ENCODE data around the gene SLF1. TPM values are rescaled to one million over a fixed set of nuclear protein-coding genes. Genes with fewer than 3 reads are reported as not detected.

The SLF1 gene
- total RNA-seq, 1 donor from 2014 or later, result 17.4 TPM

DNA sequence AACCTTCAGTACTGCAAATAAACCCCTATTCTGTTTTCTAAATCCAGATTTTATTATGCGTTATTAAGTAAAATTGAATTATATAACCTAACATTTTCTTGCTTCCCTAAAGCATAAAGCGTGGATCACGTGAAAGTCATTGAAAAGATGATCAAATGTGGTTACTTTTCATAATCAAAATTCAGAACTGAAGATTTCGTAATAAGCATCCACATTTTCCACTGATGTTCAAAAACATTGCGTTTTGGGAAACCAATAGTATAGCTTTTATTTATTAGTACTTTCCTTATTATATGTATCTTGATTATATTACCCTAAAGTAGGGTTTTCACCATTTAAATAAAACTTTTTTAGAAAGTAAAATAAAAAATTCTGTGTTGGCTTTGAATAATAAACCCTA is 1.8 kb downstream of the SLF1 start:
- no peak for DNase-seq (ENCODE audit: low spot score, unreplicated experiment)
- Mint-ChIP-seq H3K36me3 (ENCODE audit: insufficient read depth) (no peaks in the 10 kb centered on the region), H3K27ac (no peak overlapping the region), H3K4me3 (ENCODE audit: low read depth) (peak overlapping the region; percentile 84), H3K4me1 (ENCODE audit: low read depth) (peaks cover 18% of the 10 kb centered on the region), H3K27me3 (no peaks in the 10 kb centered on the region), H3K9me3 (ENCODE audit: low read depth) (no peaks in the 10 kb centered on the region)
- TF ChIP-seq, protein P1, sequence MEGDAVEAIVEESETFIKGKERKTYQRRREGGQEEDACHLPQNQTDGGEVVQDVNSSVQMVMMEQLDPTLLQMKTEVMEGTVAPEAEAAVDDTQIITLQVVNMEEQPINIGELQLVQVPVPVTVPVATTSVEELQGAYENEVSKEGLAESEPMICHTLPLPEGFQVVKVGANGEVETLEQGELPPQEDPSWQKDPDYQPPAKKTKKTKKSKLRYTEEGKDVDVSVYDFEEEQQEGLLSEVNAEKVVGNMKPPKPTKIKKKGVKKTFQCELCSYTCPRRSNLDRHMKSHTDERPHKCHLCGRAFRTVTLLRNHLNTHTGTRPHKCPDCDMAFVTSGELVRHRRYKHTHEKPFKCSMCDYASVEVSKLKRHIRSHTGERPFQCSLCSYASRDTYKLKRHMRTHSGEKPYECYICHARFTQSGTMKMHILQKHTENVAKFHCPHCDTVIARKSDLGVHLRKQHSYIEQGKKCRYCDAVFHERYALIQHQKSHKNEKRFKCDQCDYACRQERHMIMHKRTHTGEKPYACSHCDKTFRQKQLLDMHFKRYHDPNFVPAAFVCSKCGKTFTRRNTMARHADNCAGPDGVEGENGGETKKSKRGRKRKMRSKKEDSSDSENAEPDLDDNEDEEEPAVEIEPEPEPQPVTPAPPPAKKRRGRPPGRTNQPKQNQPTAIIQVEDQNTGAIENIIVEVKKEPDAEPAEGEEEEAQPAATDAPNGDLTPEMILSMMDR (IDR thresholded peaks at IDR 0.05; ENCODE audit: unreplicated experiment), result no peak

DNA sequence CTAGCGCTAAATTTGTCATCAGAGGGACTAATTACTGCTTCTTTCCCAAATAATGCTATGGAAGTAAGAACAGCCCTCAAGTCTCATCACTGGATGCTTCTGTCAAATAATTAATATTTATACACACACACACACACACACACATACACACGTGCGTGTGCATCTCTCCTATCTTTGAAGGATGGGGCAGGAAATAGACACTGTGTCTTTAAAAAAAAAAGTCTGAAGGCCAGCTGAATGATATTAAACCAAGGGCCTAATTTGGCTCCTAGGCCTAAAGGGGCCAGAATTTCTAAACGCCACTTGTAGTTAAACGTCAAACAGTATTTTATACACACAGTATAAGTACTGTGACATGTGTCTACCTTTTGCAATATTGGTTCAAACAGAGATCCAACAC is 3.3 kb downstream of the SLF1 start:
- peaks cover 13% of the 10 kb centered on the region for H3K4me1 Mint-ChIP-seq (ENCODE audit: low read depth)
- TF ChIP-seq, protein P1 (IDR thresholded peaks at IDR 0.05; ENCODE audit: unreplicated experiment), result no peak
- no peaks in the 10 kb centered on the region for H3K27me3 Mint-ChIP-seq
- H3K36me3 Mint-ChIP-seq (ENCODE audit: insufficient read depth), result no peaks in the 10 kb centered on the region
- no peak for DNase-seq (ENCODE audit: low spot score, unreplicated experiment)
- no peaks in the 10 kb centered on the region for H3K9me3 Mint-ChIP-seq (ENCODE audit: low read depth)
- H3K4me3 Mint-ChIP-seq (ENCODE audit: low read depth), result no peak overlapping the region
- H3K27ac Mint-ChIP-seq, result no peak overlapping the region

DNA sequence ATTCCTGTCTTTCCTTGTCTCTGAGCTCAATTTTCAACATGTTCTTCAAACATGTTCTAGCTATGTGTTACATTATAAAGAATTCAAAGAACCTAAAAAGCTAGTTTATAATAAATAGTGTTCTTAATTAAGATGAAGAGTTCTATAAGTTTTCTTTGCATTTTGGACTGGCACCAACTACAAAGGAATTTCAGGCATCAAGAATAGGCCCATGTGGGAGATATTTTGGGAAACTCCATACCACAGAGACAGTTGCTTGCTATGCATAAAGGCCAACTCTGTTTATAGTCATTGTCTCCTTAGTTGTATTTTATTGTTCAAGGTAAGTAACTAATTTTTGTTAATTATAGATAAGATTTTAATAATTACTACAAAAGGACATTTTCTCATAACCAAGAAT is 4.5 kb downstream of the SLF1 start:
- Mint-ChIP-seq H3K36me3 (ENCODE audit: insufficient read depth) (no peaks in the 10 kb centered on the region), H3K27me3 (no peaks in the 10 kb centered on the region), H3K4me3 (ENCODE audit: low read depth) (no peak overlapping the region), H3K27ac (no peak overlapping the region), H3K9me3 (ENCODE audit: low read depth) (no peaks in the 10 kb centered on the region), H3K4me1 (ENCODE audit: low read depth) (peaks cover 8% of the 10 kb centered on the region)
- no peak for DNase-seq (ENCODE audit: low spot score, unreplicated experiment)
- TF ChIP-seq, protein P1 (IDR thresholded peaks at IDR 0.05; ENCODE audit: unreplicated experiment), result no peak

DNA sequence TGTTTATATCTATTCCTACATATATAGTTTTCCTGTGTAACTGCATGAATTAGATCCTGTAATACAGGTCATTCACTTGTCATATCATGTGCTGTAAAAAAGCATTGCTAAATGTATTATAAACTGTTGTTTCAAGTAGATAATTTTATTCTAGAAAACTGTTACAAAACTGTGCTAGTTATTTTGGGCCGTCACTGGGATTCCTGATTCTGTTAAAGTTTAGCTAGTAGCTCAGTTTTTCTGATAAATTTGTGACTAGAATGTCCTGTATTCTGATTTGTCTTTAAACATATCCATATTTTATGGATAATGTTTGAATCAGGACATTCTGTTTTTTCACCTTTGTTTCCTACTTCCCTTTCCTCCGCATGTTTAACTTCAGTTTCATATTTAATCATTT is 5.4 kb downstream of the SLF1 start:
- Mint-ChIP-seq H3K27ac (no peak overlapping the region), H3K9me3 (ENCODE audit: low read depth) (no peaks in the 10 kb centered on the region), H3K4me1 (ENCODE audit: low read depth) (peaks cover 8% of the 10 kb centered on the region), H3K27me3 (no peaks in the 10 kb centered on the region), H3K36me3 (ENCODE audit: insufficient read depth) (peaks cover 3% of the 10 kb centered on the region), H3K4me3 (ENCODE audit: low read depth) (no peak overlapping the region)
- TF ChIP-seq, protein P1 (IDR thresholded peaks at IDR 0.05; ENCODE audit: unreplicated experiment), result no peak
- DNase-seq (ENCODE audit: low spot score, unreplicated experiment), result no peak

DNA sequence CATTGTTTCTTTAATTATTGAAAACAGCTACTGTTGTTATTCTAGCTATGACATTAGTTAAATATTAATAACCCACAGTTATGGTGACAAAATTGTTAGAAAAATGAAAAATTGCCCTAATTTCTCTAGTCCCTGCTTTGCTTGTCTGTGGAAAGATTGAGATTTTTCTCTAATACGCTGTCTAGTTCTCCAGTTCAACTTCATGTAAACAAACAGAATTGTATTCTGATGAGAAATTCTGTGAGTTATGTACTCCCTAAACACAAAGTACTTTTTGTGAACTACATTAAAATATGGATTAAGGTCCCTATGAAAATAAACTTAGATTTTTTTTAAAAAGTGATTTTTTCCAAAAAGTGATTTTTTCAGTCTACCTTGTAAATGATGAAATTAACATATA is 8.7 kb downstream of the SLF1 start:
- Mint-ChIP-seq H3K4me3 (ENCODE audit: low read depth) (no peak overlapping the region), H3K4me1 (ENCODE audit: low read depth) (no peaks in the 10 kb centered on the region), H3K36me3 (ENCODE audit: insufficient read depth) (peaks cover 25% of the 10 kb centered on the region), H3K27me3 (no peaks in the 10 kb centered on the region), H3K27ac (no peak overlapping the region), H3K9me3 (ENCODE audit: low read depth) (peaks cover 4% of the 10 kb centered on the region)
- TF ChIP-seq, protein P1 (IDR thresholded peaks at IDR 0.05; ENCODE audit: unreplicated experiment), result no peak
- DNase-seq (ENCODE audit: low spot score, unreplicated experiment), result no peak
